ENCODE results near the gene TCTN1.

DNA sequence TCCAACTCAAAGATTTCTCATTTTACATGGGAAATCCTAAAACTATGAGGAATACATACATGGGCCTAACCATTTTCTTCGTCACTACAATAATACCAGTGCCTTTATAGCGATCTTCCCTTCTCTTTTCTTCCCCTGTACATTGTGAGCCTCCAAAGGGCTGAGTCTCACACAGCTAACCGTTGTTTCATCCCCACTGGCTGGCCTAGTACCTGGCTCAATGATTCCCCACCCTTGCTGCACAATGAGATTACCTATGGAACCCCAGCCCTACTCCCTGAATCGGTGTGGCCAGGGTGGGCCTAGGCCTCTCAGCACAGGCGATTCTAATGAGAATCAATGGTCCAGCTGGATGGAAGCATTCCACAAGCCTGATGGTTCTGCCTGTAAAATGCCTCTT lies 46.9 kb upstream of the TCTN1 start:
- TF ChIP-seq CTCF (IDR thresholded peaks at IDR 0.05) (no peak), POLR2A (IDR thresholded peaks at IDR 0.05) (no peak)

Measured in thyroid gland (tissue), 4 donors.